AML-193 (cell line): ENCODE results near the gene DOCK9.
"Not testable (repeated sequence)": the region's sequence is repeated elsewhere in the genome, so short reads cannot be mapped to it uniquely, and the experiment has no call there.

Experiments used
- DNase-seq, 2 experiments: peaks; one replicate each; lab custom pipeline; 2025; lab: John Stamatoyannopoulos, UW

Gene DOCK9

DNA sequence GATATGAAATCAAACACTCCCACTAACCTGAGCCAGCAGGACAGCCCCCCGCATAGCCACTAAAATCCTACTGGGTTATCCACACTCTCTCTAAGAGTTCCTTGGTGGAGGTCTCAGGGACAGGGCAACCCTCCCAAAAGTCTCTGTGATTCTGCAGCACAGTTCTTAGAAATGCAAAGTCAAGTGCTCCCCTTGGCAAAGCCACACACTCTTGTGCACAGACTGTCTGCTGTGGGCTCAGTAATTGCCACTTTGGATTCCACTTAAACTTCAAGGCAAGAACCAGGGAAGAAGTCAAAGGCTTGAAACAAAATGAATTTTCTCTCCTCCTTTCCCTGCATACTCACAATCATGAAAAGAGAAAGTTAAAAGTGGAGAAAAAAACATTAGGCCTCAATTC lies 61.5 kb downstream of the DOCK9 start:
- no peak for DNase-seq

DNA sequence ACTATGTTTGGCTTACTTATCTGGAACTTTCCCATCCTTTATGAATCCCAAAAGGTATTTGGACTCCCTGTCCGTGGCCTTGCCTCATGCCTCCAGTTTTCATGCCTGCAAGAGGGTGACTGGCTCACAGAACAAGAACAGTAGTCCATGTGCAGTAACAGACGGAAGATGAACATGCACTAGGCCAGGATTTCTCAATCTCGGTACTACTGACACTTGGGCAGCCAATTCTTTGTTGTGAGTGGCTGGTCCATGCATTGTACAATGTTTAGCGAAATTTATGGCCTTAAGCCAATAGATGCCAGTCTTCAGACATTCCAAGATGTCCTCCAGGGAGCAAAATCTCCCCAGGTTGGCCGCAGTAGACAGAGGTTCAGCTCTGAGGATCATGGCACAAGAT lies 61.9 kb downstream of the DOCK9 start:
- no peak for DNase-seq

DNA sequence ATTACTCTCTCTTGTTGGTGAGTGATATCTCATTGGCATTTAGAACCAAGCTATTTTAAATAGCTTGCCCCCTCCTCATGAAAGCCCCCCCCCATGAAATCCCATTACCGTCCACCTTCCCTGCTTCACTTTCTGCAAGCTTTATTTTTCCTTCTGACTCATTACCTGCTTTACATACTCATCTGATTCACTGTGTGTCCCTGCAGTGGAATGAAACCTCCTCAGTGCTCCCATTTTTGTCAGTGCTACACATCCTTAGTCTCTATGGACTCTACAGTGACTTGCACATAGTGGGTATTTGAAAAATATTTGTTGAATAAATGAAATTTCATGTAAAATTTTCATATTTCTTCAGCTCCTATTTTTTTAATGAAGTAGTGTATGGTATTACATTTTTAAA lies 62.3 kb downstream of the DOCK9 start:
- no peak for DNase-seq

DNA sequence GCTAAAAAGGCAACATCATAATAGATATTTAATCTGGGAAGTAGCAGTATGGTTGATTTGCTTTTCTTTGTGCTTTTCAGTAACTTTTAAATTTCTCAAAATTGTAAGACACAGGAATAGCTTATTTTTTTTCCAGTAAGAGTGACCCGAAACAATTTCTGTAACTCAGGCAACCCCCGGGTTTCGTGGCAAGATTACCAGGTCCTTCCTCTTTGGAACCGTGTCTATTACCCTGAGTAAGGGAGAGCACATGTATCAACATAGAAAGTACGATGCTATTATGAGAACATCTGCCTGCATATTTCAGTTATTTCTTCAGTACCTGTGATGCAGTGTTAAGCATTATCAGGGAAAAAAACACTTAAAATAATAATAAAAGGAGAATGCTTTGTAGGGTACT lies 64.1 kb downstream of the DOCK9 start:
- DNase-seq = no peak

DNA sequence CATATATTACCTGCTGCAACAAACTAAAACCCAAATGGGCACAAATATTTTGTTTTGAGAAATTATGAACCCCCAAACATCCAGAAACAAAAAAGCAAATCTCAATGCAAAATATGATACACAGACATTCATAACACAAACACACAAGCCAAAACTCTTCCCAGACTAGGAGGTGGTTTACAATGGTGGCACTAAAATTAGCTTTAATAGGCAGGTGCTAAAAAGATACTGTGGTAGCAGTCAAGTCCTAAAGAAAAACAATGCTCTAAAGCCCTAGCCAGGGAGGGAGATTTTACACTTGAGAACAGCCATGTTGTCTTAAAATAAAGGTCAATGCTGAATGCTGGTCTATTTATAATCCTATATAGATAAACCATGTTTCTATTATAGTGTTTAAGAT lies 65.0 kb downstream of the DOCK9 start:
- DNase-seq = no peak

DNA sequence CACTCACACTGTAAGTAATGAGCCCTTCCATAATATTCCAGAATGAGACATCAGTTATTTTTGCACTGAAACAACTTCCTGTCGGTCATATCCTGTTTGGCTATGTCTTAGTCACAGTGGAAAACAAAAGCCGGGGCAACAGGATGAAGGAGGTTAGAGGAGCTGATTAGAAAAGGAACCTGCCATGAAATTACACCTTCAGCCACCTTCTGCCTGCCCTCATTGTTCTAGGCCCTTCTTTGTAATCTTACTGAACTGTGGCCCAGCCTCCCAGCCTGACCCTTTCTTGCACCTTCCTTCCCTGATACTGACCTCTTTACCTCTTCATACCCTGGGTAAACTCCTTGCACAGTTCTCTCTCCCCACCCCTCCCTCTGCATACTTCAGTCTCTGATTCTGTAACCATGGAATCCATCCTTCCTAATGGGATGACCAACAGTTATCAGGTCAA lies 67.3 kb downstream of the DOCK9 start:
- DNase-seq = no peak

DNA sequence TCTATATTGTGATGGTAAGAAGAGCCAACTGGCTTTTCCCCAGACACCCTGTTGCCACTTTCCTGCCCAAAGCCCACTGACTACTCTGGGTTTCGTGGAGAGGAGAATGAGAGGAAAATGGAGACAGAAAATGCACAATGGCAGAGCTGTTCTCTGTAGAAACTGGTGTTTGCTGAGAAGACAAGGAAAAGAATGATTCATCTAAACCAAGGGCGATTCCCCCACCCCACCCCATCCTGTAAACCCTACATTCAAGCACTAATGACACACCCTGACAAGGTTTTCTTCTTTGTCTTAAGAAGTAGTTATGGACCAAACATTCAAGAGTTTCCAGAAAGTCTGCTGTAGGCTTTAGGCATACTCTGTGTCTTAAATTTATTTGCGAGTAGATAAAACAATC lies 68.8 kb downstream of the DOCK9 start:
- no peak for DNase-seq

DNA sequence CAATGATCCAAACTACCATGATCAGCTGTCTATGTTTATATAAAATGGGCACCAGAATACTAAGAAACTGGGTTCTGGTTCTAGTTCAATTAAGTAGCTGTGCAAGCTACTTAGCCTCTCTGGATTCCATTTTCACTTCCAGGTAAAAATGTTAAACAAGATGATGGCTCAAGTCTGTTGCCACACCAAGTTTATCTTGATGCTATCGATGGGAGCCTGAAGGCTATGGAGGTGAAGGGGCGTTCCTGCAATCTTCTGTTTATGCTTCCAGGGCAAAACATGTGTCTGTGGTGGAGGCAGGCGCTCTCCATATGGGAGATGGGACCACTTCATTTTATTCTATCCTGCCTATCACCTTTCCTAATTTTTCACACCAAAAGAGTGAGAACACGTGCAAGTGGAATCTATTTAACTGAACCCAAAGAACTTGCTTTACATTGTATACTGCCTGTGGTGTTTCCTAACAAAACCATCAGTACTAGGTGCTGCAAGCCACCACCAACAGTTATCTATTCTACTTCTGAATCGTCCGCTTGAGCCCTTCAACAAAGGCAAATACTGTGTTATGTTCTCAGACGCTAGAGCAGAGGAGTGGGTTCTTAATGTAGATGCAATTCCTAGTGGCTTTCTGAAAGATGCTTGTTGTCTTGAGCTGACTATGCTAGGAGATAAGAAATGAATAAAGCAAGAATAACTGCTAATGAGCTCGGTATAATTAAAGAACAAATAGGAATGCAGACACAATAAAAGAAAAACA lies 70.9 kb downstream of the DOCK9 start:
- no peak for DNase-seq

DNA sequence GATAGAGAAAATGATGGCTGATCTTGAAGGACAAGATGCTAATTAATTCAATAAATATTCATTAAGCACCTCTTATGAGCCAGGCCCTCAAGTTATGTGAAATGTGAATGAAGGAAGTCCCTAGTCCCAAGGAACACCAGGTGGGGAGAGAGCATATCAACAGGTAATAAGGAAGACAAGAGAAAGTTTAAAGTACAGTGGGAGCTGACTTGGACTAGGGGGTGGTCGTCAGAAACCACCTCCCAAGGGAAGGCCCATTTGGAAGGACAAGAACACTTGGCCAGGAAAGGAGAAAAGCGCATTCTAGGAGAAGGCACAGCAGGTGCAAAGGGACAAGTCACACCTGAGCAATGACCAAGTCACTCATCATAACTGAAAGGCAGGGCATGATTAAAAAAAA lies 72.7 kb downstream of the DOCK9 start:
- no peak for DNase-seq

DNA sequence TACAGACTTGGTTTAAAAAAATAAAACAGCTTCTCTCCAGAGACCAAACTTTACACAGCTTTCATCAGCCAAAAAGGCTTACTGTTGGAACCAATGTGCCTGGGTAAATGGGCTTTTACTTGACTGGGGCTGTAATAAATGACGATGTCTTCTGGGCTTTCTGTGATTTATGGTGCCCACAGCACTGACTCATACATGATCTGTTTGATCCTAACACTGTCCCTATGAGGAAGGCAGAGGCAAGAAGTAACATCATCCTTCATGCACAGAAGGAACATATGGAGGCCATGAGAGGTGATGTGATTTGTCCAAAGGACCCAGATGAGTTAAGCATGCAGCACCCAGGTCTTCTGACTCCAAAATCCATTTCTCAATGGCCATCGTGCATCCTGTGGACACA lies 77.4 kb downstream of the DOCK9 start:
- DNase-seq = no peak

DNA sequence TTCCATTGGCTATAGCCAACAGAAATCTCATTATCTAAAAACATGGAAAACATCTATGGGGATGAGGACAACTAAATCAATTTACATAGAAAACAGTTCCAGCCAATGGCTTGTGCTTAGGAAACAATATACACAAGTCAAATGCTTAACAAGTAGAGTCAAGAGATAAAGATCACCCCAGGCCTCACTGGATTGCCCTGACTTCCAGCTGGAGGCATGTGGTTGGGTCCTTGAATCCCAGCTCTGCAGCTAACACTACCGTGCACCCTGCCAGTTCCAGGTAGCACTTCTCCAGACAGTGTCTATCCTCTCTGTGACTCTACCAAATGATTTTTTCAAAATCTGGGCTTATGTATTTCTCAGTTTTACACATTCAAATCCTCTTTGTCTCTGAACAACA lies 80.2 kb downstream of the DOCK9 start:
- DNase-seq = no peak

DNA sequence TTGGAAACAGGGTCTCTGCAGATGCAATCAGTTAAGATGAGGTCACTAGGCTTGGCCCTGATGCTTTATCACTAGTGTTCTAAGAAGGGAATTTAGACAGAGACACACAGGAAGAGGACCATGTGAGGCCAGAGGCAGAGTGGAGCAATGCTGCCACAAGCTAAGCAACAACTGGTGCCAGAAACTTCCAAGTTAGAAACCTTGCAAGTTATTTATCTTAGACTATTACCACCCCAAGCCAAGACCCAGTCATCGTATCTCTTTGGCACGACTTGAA lies 81.1 kb downstream of the DOCK9 start:
- DNase-seq = no peak

DNA sequence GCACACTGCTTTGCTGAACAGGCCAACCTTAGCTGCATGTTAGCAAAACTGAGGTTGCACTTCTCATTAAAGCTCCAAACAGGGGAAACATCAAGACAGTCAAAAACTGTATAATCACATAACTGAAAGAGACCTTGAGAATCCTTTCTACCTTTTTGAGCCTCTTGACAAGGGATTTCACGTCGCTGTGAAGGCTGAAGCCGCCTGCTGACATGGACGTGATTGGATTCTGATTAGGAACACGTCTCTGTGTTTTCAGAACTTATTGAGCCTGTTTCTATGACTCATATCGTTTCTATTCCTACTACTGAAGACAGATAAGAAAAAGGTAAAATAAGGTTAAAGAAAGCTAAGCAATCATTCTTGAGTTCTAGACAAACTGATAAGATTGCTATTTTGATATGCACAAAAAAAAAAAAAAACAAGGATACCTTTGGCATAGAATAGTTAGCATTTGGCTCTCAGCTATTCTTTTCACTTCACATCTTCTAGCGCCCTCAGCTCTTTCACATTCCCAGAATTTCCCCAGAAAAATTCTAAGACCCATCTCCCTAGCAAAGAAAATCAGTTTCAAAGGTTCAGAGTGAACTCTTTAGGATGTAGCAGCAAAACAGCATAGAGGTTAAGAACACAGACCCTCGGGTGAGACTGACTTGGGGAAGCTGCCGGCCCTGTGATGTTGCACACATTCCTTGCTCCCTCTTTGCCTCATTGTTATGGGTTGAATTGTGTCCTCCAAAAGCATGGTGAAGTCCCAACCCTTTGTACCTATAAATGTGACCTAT lies 81.6 kb downstream of the DOCK9 start:
- DNase-seq = no peak

DNA sequence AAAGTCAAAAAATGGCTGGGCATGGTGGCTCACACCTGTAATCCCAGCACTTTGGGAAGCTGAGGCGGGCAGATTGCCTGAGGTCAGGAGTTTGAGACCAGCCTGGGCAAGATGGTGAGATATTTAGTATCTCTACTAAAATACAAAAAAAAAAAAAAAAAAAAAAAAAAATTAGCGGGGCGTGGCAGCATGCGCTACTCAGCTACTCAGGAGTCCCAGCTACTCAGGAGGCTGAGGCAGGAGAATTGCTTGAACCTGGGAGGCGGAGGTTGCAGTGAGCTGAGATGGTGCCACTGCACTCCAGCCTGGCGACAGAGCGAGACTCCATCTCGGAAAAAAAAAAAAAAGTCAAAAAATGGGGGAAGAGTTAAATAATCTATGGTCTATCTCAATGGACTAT lies 83.0 kb downstream of the DOCK9 start:
- DNase-seq = not testable (repeated sequence)

DNA sequence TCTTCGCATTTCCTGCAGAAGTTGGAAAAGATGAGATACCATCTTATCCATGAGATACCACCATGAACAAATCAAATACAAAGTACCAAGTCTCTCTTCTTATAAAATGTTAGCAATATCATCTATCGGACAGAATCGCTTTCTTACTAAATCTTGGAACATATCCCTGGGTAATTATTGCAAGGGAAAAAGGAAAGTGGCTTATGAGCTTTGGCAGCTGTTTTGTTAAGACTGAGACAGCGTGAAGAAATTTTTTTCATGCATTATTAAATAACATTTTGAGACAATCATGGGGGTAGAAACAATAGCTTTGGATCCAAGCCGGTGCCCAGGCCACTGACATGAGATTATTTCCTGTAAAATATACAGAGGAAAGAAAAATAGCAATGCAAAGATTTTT lies 84.5 kb downstream of the DOCK9 start:
- DNase-seq = no peak

DNA sequence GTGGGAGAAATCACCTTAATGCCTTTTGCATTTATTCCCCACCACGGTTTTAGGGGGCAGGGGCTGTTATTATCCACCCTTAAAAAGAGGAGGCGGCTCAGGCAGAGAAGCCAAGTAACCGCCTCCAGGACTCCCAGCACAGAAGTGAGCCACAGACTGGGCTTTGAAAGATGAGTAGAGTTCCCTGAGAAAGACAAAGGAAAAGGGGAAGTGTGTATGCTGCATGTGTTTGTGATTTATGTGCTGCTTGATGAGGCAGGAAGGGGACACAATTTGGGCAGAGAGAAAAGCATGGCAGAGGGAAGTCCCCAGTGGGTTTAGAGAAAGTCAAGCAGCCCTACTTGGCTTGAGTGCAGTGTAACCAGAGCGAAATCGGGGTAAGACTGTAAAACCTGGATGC lies 85.0 kb downstream of the DOCK9 start:
- peak in 1 of 2 experiments; percentile 7 for DNase-seq

DNA sequence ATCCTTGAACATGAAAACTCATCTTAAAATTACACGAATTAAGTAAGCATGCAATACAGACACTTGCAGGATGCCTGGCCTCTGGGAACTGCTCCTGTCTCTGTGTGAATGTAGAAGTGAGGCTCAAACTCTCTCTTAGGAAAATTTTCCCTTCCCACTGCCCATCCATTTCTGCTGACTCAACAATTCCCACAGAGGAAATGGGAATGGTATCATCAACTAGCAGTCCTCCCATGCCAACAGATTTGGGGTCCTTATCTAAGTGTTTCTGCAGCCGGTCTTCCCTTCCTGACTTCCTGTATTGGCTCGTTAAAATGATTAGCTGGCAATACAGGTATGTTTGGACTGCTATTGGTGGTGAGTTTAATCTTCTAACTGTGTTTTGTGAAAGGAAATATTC lies 85.8 kb downstream of the DOCK9 start:
- DNase-seq = no peak

DNA sequence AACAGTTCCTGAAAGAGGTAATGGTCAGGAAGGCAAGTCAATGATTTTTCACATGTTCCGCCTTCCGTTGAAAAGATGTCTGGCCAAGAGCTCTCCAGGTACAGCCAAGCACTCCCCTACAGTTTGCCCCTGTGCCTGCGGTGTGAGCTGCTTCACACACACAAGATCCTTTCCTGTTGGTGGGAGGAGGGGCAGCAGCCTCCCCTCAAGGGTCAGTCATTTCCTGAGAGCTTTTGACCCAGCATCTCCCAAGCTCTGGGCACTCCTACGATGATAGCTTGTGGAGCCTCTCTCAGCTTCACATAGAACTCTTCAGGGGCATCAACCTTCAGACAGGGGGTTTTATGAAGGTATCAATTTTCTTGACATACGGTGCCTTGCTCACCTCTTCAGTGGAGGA lies 86.9 kb downstream of the DOCK9 start:
- no peak for DNase-seq

DNA sequence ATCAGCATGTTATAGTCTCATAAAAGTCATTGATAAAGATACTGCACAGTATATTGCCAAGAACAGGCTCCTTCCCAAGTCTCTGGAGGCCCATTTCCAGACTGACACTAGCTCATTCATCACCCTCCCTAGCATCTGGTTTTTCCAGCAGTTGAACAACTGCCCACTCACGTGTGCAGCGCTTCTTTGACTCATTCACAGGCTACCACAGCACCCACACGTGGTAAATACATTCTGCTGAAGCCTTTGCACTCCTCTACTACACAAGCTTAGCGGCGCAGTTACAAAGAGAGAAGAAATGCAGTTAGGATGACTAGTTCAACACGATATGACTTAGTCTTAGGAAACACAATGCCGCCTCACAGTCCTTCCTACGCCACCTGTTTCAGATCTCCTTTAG lies 87.7 kb downstream of the DOCK9 start:
- no peak for DNase-seq

DNA sequence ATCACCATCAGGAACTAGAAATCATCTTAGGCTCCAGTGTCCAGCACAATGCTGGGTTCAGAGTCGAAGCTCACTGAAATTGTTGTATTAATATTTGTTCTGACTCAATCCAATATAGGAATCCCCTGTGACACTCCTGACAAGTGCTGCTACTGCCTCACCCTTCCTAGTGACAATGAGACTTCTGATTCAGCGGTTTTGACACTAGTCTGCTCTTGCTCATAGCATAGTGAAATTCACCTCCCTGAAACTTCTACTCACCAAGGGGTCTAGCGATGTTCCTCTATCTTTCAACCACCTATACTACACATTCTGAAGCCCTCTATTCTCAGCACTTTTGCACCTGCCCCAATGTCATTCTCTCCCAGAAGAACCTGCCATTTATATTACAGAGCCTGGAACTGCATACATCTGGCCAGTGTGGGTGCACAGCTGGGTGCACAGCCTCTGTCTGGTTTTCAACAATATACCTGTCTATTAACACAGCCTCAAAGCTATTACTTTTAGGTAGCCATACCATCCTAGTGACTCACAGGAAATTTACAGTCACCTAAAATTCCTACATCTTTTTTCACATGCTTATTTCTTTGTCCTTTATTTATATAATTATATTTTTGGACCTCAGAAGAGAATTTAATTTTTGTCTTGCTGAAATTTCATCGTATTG lies 88.3 kb downstream of the DOCK9 start:
- DNase-seq = no peak

DNA sequence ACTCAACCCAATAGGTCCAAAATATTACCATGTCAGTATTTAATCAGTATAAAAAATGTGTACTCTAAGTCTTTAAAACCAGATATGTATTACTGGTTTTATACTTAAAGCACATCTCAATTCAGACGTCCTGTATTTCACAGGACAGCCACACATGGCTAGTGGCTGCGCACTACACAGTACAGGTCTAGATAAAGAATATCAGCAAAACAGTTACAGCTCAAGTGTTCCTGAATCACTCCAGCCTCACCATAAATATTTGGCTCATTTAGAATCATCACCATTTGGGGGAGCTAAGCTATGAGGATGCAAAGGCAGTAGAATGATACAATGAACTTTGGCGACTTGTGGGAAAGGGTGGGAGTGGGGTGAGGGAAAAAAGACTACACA lies 89.0 kb downstream of the DOCK9 start:
- DNase-seq = no peak

DNA sequence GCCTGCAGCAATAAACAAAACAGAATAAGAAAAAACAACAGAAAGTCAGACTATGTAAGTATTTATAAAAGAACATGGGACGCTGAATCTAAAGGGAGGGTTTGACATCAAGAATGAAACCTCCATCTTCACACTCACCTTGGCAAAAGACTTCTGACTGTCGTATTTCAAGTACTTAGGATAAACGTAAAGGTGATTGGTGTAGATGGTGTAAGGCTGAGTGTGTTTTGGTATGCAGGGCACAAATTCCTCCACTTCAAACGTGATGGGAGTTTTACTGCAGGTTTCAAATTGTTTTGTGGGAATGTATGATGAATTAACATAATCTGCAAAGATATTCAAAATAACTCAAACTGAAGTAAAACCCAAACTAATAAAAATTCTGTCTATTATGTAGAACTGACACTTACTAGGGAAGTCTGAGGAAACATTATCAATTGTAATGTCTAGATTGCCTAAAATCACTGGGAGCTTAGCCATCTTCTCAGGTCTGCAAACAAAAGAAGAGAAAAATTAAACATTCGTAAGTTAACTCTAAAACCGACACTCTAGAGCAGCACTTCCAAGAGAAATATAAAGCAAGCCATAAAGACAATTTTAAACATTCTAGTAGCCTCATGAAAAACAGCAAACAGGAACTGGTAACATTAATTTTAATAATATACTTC lies 89.5 kb downstream of the DOCK9 start:
- DNase-seq = no peak
